ENCODE results near the gene H3-3A.

DNA sequence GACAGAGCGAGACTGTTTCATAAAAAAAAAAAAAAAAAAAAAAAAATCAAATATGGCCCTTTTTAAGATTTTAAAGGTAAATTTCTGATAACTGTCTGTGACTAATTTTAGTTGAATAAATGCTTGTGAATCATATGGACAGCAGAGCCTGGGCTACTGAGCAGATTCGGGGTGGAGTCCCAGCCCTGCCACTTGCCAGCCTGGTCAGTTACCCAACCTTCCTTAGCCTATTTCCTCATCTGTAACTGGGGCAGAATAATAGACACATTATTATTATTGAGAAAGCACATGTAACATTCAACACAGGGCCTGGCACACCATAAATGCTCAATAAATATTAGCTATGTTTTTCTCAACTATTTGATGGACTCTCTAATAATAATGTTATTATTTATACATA, 11.2 kb upstream of the H3-3A start:
- no peak for TF ChIP-seq EZH2 (optimal IDR thresholded peaks at IDR 0.05; ENCODE audit: low read depth, low read length)
- TF ChIP-seq CTCF (IDR thresholded peaks at IDR 0.05; ENCODE audit: low read length), result no peak
- TF ChIP-seq EZH2phosphoT487 (IDR thresholded peaks at IDR 0.05; ENCODE audit: low read length), result no peak
